Measurements from ENCODE around the gene MSI2. TPM values are rescaled to one million over a fixed set of nuclear protein-coding genes. Genes with fewer than 3 reads are reported as not detected.

The MSI2 gene
- total RNA-seq, 1 experiment from 2014 or later, result 174 TPM

- Histone ChIP-seq H3K27me3 (replicated peaks; ENCODE audit: control insufficient read depth, insufficient read depth, low read length) (no peaks in the 10 kb centered on the region), H3K36me3 (ENCODE audit: control insufficient read depth, insufficient read depth, low read length) (no peaks in the 10 kb centered on the region), H3K4me1 (peaks cover 8% of the 10 kb centered on the region), H3K4me3 (ENCODE audit: low read depth, low read length) (no peak overlapping the region), H3K9me3 (no peaks in the 10 kb centered on the region)
- ChIA-PET POLR2A (no interaction called here), CTCF (no interaction called here)
- no TSS peak for BruUV-seq (replicated peaks)
- intact Hi-C loops (cut with micrococcal nuclease; ENCODE audit: unreplicated experiment), result no loop called here
- peak overlapping the region; percentile 41 for H3K27ac Mint-ChIP-seq (ENCODE audit: unreplicated experiment)
- no peak overlapping the region for H3K4me3 Mint-ChIP-seq (ENCODE audit: unreplicated experiment)
- peaks cover 45% of the 10 kb centered on the region for H3K36me3 Mint-ChIP-seq (ENCODE audit: insufficient read depth, unreplicated experiment)
- TF ChIP-seq CTCF (IDR thresholded peaks at IDR 0.05; ENCODE audit: insufficient read depth in 1 of 2, low read depth in 1 of 2, low read length in 1 of 2, severe bottlenecking in 1 of 2, unreplicated experiment in 1 of 2), result no peak
- DNase-seq, result no peak
- peaks cover 4% of the 10 kb centered on the region for H3K9me3 Mint-ChIP-seq (ENCODE audit: unreplicated experiment)
- no peaks in the 10 kb centered on the region for H3K27me3 Mint-ChIP-seq (ENCODE audit: insufficient read depth, unreplicated experiment)
- H3K4me1 Mint-ChIP-seq (ENCODE audit: low read depth, unreplicated experiment), result peaks cover 10% of the 10 kb centered on the region
Measured at GRCh38 chr17:57462007-57462579, 205.8 kb downstream of the MSI2 start.

GRCh38 chr17:57463103-57463885 is 207.0 kb downstream of the MSI2 start:
- POLR2A ChIA-PET, result no interaction called here
- Histone ChIP-seq H3K27me3 (replicated peaks; ENCODE audit: control insufficient read depth, insufficient read depth, low read length) (no peaks in the 10 kb centered on the region), H3K4me1 (peaks cover 8% of the 10 kb centered on the region), H3K4me3 (ENCODE audit: low read depth, low read length) (no peak overlapping the region), H3K36me3 (ENCODE audit: control insufficient read depth, insufficient read depth, low read length) (no peaks in the 10 kb centered on the region), H3K9me3 (no peaks in the 10 kb centered on the region)
- no peak overlapping the region for H3K4me3 Mint-ChIP-seq (ENCODE audit: unreplicated experiment)
- peaks cover 11% of the 10 kb centered on the region for H3K9me3 Mint-ChIP-seq (ENCODE audit: unreplicated experiment)
- no peak overlapping the region for H3K27ac Mint-ChIP-seq (ENCODE audit: unreplicated experiment)
- H3K4me1 Mint-ChIP-seq (ENCODE audit: low read depth, unreplicated experiment), result peaks cover 13% of the 10 kb centered on the region
- CTCF ChIA-PET, result no interaction called here
- no peaks in the 10 kb centered on the region for H3K27me3 Mint-ChIP-seq (ENCODE audit: insufficient read depth, unreplicated experiment)
- no peak for TF ChIP-seq CTCF (IDR thresholded peaks at IDR 0.05; ENCODE audit: insufficient read depth in 1 of 2, low read depth in 1 of 2, low read length in 1 of 2, severe bottlenecking in 1 of 2, unreplicated experiment in 1 of 2)
- no TSS peak for BruUV-seq (replicated peaks)
- intact Hi-C loops (cut with micrococcal nuclease; ENCODE audit: unreplicated experiment), result no loop called here
- no peak for DNase-seq
- H3K36me3 Mint-ChIP-seq (ENCODE audit: insufficient read depth, unreplicated experiment), result peaks cover 43% of the 10 kb centered on the region

- H3K9me3 Mint-ChIP-seq (ENCODE audit: unreplicated experiment), result peaks cover 11% of the 10 kb centered on the region
- ChIA-PET POLR2A (no interaction called here), CTCF (no interaction called here)
- no peak for TF ChIP-seq CTCF (IDR thresholded peaks at IDR 0.05; ENCODE audit: insufficient read depth in 1 of 2, low read depth in 1 of 2, low read length in 1 of 2, severe bottlenecking in 1 of 2, unreplicated experiment in 1 of 2)
- peaks cover 13% of the 10 kb centered on the region for H3K4me1 Mint-ChIP-seq (ENCODE audit: low read depth, unreplicated experiment)
- Histone ChIP-seq H3K4me3 (ENCODE audit: low read depth, low read length) (no peak overlapping the region), H3K36me3 (ENCODE audit: control insufficient read depth, insufficient read depth, low read length) (no peaks in the 10 kb centered on the region; the same call in 1 of the 2 replicates), H3K27me3 (replicated peaks; ENCODE audit: control insufficient read depth, insufficient read depth, low read length) (no peaks in the 10 kb centered on the region), H3K9me3 (no peaks in the 10 kb centered on the region), H3K4me1 (peaks cover under 1% of the 10 kb centered on the region; the same call in 1 of the 2 replicates)
- intact Hi-C loops (cut with micrococcal nuclease; ENCODE audit: unreplicated experiment), result no loop called here
- no peak for DNase-seq
- BruUV-seq (replicated peaks), result no TSS peak
- no peak overlapping the region for H3K4me3 Mint-ChIP-seq (ENCODE audit: unreplicated experiment)
- H3K27me3 Mint-ChIP-seq (ENCODE audit: insufficient read depth, unreplicated experiment), result no peaks in the 10 kb centered on the region
- H3K27ac Mint-ChIP-seq (ENCODE audit: unreplicated experiment), result no peak overlapping the region
- peaks cover 45% of the 10 kb centered on the region for H3K36me3 Mint-ChIP-seq (ENCODE audit: insufficient read depth, unreplicated experiment)
Measured at GRCh38 chr17:57464191-57464864, 208.0 kb downstream of the MSI2 start.
